DMS 273 (cell line): ENCODE results near the gene SLC16A10.
"Not testable (repeated sequence)": the region's sequence is repeated elsewhere in the genome, so short reads cannot be mapped to it uniquely, and the experiment has no call there.

Source experiments
- DNase-seq: peaks from one replicate; lab custom pipeline; 2025; ENCODE audit not compliant: unreplicated experiment; lab: John Stamatoyannopoulos, UW

SLC16A10 gene

GRCh38 chr6:111183702-111184517, 96.6 kb downstream of the SLC16A10 start:
- no peak for DNase-seq

- no peak for DNase-seq
Observed at GRCh38 chr6:111184827-111185532, 97.7 kb downstream of the SLC16A10 start.

GRCh38 chr6:111185954-111186353, 98.7 kb downstream of the SLC16A10 start:
- peak; percentile 14 for DNase-seq

- no peak for DNase-seq
Observed at GRCh38 chr6:111187874-111188273, 100.6 kb downstream of the SLC16A10 start.

GRCh38 chr6:111189666-111190210, 102.4 kb downstream of the SLC16A10 start:
- not testable (repeated sequence) for DNase-seq

GRCh38 chr6:111190637-111191036, 103.3 kb downstream of the SLC16A10 start:
- no peak for DNase-seq

GRCh38 chr6:111191136-111191535, 103.8 kb downstream of the SLC16A10 start:
- not testable (repeated sequence) for DNase-seq

GRCh38 chr6:111192911-111193555, 105.7 kb downstream of the SLC16A10 start:
- DNase-seq, result no peak

GRCh38 chr6:111195656-111196055, 108.4 kb downstream of the SLC16A10 start:
- DNase-seq, result no peak

- no peak for DNase-seq
Observed at GRCh38 chr6:111198841-111199240, 111.5 kb downstream of the SLC16A10 start.

- DNase-seq, result no peak
Observed at GRCh38 chr6:111199935-111200334, 112.6 kb downstream of the SLC16A10 start.

GRCh38 chr6:111200350-111201243, 113.3 kb downstream of the SLC16A10 start:
- DNase-seq, result no peak

GRCh38 chr6:111201244-111201554, 113.9 kb downstream of the SLC16A10 start:
- DNase-seq, result no peak

- no peak for DNase-seq
Observed at GRCh38 chr6:111201764-111202163, 114.5 kb downstream of the SLC16A10 start.

- DNase-seq, result not testable (repeated sequence)
Observed at GRCh38 chr6:111203539-111203938, 116.2 kb downstream of the SLC16A10 start.

- DNase-seq, result no peak
Observed at GRCh38 chr6:111204305-111204704, 117.0 kb downstream of the SLC16A10 start.

GRCh38 chr6:111204881-111205280, 117.6 kb downstream of the SLC16A10 start:
- no peak for DNase-seq

- no peak for DNase-seq
Observed at GRCh38 chr6:111205502-111205901, 118.2 kb downstream of the SLC16A10 start.

GRCh38 chr6:111207141-111207858, 120.0 kb downstream of the SLC16A10 start:
- DNase-seq, result no peak

GRCh38 chr6:111208933-111209332, 121.6 kb downstream of the SLC16A10 start:
- no peak for DNase-seq
